HEK293 (cell line): ENCODE data around the gene MMP15.

ENCODE experiments used
- GLIS1 ChIP-seq: fragments of 450-650 bp; formaldehyde crosslinking; IDR thresholded peaks from 2 replicates; pipeline ENCODE4 v1.5.1; 2016; ENCODE audit warnings: missing biosample characterization, missing genetic modification characterization
- WT1 ChIP-seq: fragments of 450-650 bp; formaldehyde crosslinking; IDR thresholded peaks from 2 replicates; pipeline ENCODE4 v1.5.1; 2016; ENCODE audit warnings: missing biosample characterization, missing genetic modification characterization
- ZBTB48 ChIP-seq: fragments of 450-650 bp; formaldehyde crosslinking; IDR thresholded peaks from 2 replicates; pipeline ENCODE4 v1.5.1; 2016; ENCODE audit warnings: missing biosample characterization, missing genetic modification characterization
- ZNF239 ChIP-seq: fragments of 450-650 bp; formaldehyde crosslinking; IDR thresholded peaks from 2 replicates; pipeline ENCODE4 v1.5.1; 2016; ENCODE audit warnings: missing biosample characterization, missing genetic modification characterization
- ZNF548 ChIP-seq: fragments of 450-650 bp; formaldehyde crosslinking; IDR thresholded peaks from 2 replicates; pipeline ENCODE4 v1.5.1; 2016; ENCODE audit warnings: missing biosample characterization, missing genetic modification characterization
- ZNF670 ChIP-seq: fragments of 450-650 bp; formaldehyde crosslinking; IDR thresholded peaks from 2 replicates; pipeline ENCODE4 v1.5.1; 2016; ENCODE audit warnings: missing biosample characterization, missing genetic modification characterization, low read depth
- TF ChIP-seq, protein P1 (sequence below): fragments of 450-650 bp; formaldehyde crosslinking; IDR thresholded peaks from 2 replicates; pipeline ENCODE4 v1.5.1; 2017; ENCODE audit warnings: missing biosample characterization, mild to moderate bottlenecking, missing genetic modification characterization, moderate library complexity
- TF ChIP-seq, protein P2 (sequence below): fragments of 450-650 bp; formaldehyde crosslinking; IDR thresholded peaks from 2 replicates; pipeline ENCODE4 v1.5.1; 2016; ENCODE audit warnings: missing biosample characterization, missing genetic modification characterization
- TF ChIP-seq, protein P3 (sequence below): fragments of 450-650 bp; formaldehyde crosslinking; IDR thresholded peaks from 2 replicates; pipeline ENCODE4 v1.5.1; 2016; ENCODE audit warnings: missing biosample characterization, missing genetic modification characterization
- TF ChIP-seq, protein P4 (sequence below): fragments of 450-650 bp; formaldehyde crosslinking; IDR thresholded peaks from 2 replicates; pipeline ENCODE4 v1.5.1; 2016; ENCODE audit warnings: missing biosample characterization, missing genetic modification characterization, borderline replicate concordance
- TF ChIP-seq, protein P5 (sequence below): fragments of 450-650 bp; formaldehyde crosslinking; IDR thresholded peaks from 2 replicates; pipeline ENCODE4 v1.5.1; 2016; ENCODE audit warnings: missing biosample characterization, missing genetic modification characterization
- TF ChIP-seq, protein P6 (sequence below): fragments of 450-650 bp; formaldehyde crosslinking; IDR thresholded peaks from 2 replicates; pipeline ENCODE4 v1.5.1; 2016; ENCODE audit warnings: missing biosample characterization, missing genetic modification characterization, low read depth

DNA sequence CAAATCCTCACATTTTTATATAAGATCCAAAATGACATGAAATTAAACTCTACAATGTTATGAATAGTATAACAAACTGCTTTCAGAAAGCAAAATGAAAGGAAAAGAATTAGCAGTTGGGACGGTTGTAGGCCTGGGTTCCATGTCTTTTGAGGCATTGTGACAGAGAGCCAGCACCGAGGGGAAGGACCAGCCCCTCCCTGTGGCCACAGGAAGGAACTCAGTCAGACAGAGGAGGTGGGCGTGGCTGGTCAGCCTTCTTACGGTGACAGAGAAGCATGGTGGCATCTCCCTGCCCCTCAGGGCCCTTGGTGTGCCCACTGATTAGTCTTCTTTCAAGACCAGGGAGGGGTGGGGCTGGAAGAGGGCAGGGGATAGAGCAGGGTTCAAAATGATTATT, 30.8 kb upstream of the MMP15 start:
- TF ChIP-seq, protein P1, sequence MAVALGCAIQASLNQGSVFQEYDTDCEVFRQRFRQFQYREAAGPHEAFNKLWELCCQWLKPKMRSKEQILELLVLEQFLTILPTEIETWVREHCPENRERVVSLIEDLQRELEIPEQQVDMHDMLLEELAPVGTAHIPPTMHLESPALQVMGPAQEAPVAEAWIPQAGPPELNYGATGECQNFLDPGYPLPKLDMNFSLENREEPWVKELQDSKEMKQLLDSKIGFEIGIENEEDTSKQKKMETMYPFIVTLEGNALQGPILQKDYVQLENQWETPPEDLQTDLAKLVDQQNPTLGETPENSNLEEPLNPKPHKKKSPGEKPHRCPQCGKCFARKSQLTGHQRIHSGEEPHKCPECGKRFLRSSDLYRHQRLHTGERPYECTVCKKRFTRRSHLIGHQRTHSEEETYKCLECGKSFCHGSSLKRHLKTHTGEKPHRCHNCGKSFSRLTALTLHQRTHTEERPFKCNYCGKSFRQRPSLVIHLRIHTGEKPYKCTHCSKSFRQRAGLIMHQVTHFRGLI (tag by site-specific recombination): no peak
- TF ChIP-seq GLIS1 (no peak), WT1 (no peak), ZNF548 (tag by site-specific recombination) (no peak), ZNF239 (tag by site-specific recombination) (no peak), ZNF670 (tag by site-specific recombination) (no peak), ZBTB48 (tag by site-specific recombination) (no peak)
- TF ChIP-seq, protein P2, sequence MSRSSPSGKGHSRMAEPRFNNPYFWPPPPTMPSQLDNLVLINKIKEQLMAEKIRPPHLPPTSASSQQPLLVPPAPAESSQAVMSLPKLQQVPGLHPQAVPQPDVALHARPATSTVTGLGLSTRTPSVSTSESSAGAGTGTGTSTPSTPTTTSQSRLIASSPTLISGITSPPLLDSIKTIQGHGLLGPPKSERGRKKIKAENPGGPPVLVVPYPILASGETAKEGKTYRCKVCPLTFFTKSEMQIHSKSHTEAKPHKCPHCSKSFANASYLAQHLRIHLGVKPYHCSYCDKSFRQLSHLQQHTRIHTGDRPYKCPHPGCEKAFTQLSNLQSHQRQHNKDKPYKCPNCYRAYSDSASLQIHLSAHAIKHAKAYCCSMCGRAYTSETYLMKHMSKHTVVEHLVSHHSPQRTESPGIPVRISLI (tag by site-specific recombination): no peak
- TF ChIP-seq, protein P3, sequence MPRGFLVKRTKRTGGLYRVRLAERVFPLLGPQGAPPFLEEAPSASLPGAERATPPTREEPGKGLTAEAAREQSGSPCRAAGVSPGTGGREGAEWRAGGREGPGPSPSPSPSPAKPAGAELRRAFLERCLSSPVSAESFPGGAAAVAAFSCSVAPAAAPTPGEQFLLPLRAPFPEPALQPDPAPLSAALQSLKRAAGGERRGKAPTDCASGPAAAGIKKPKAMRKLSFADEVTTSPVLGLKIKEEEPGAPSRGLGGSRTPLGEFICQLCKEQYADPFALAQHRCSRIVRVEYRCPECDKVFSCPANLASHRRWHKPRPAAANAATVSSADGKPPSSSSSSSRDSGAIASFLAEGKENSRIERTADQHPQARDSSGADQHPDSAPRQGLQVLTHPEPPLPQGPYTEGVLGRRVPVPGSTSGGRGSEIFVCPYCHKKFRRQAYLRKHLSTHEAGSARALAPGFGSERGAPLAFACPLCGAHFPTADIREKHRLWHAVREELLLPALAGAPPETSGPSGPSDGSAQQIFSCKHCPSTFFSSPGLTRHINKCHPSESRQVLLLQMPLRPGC (tag by site-specific recombination): no peak
- TF ChIP-seq, protein P4, sequence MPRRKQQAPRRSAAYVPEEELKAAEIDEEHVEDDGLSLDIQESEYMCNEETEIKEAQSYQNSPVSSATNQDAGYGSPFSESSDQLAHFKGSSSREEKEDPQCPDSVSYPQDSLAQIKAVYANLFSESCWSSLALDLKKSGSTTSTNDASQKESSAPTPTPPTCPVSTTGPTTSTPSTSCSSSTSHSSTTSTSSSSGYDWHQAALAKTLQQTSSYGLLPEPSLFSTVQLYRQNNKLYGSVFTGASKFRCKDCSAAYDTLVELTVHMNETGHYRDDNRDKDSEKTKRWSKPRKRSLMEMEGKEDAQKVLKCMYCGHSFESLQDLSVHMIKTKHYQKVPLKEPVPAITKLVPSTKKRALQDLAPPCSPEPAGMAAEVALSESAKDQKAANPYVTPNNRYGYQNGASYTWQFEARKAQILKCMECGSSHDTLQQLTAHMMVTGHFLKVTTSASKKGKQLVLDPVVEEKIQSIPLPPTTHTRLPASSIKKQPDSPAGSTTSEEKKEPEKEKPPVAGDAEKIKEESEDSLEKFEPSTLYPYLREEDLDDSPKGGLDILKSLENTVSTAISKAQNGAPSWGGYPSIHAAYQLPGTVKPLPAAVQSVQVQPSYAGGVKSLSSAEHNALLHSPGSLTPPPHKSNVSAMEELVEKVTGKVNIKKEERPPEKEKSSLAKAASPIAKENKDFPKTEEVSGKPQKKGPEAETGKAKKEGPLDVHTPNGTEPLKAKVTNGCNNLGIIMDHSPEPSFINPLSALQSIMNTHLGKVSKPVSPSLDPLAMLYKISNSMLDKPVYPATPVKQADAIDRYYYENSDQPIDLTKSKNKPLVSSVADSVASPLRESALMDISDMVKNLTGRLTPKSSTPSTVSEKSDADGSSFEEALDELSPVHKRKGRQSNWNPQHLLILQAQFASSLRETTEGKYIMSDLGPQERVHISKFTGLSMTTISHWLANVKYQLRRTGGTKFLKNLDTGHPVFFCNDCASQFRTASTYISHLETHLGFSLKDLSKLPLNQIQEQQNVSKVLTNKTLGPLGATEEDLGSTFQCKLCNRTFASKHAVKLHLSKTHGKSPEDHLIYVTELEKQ: no peak
- TF ChIP-seq, protein P5, sequence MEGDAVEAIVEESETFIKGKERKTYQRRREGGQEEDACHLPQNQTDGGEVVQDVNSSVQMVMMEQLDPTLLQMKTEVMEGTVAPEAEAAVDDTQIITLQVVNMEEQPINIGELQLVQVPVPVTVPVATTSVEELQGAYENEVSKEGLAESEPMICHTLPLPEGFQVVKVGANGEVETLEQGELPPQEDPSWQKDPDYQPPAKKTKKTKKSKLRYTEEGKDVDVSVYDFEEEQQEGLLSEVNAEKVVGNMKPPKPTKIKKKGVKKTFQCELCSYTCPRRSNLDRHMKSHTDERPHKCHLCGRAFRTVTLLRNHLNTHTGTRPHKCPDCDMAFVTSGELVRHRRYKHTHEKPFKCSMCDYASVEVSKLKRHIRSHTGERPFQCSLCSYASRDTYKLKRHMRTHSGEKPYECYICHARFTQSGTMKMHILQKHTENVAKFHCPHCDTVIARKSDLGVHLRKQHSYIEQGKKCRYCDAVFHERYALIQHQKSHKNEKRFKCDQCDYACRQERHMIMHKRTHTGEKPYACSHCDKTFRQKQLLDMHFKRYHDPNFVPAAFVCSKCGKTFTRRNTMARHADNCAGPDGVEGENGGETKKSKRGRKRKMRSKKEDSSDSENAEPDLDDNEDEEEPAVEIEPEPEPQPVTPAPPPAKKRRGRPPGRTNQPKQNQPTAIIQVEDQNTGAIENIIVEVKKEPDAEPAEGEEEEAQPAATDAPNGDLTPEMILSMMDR (tag by site-specific recombination): peak; percentile 20; the same call in 1 of the 2 replicates
- TF ChIP-seq, protein P6, sequence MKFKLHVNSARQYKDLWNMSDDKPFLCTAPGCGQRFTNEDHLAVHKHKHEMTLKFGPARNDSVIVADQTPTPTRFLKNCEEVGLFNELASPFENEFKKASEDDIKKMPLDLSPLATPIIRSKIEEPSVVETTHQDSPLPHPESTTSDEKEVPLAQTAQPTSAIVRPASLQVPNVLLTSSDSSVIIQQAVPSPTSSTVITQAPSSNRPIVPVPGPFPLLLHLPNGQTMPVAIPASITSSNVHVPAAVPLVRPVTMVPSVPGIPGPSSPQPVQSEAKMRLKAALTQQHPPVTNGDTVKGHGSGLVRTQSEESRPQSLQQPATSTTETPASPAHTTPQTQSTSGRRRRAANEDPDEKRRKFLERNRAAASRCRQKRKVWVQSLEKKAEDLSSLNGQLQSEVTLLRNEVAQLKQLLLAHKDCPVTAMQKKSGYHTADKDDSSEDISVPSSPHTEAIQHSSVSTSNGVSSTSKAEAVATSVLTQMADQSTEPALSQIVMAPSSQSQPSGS (tag by site-specific recombination): no peak
